ENCODE data around the gene HBB.

DNA sequence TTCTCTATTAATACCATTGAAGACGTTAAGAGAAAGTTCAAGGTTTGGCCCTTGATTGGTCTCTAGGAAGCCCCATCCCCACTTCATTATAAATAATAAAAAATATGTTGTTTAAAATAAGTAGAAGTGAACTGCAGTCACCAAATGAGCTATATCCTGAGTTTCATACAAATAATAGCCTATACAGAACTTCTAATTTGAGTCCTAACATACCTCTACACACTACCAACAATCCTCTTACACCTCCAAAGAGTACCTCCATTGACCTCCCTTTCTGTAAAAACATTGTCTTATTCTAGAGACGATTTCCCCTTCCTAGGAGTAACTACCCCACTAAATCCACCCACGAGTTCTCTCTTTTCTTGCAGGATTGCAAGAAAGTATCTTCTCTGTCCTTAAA is 14.6 kb upstream of the HBB start:
- TF ChIP-seq, protein P1, sequence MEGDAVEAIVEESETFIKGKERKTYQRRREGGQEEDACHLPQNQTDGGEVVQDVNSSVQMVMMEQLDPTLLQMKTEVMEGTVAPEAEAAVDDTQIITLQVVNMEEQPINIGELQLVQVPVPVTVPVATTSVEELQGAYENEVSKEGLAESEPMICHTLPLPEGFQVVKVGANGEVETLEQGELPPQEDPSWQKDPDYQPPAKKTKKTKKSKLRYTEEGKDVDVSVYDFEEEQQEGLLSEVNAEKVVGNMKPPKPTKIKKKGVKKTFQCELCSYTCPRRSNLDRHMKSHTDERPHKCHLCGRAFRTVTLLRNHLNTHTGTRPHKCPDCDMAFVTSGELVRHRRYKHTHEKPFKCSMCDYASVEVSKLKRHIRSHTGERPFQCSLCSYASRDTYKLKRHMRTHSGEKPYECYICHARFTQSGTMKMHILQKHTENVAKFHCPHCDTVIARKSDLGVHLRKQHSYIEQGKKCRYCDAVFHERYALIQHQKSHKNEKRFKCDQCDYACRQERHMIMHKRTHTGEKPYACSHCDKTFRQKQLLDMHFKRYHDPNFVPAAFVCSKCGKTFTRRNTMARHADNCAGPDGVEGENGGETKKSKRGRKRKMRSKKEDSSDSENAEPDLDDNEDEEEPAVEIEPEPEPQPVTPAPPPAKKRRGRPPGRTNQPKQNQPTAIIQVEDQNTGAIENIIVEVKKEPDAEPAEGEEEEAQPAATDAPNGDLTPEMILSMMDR (IDR thresholded peaks at IDR 0.05; ENCODE audit: borderline replicate concordance, extremely low read depth, low read length, poor library complexity, severe bottlenecking), result no peak
- no peak for TF ChIP-seq EZH2 (IDR thresholded peaks at IDR 0.05; ENCODE audit: borderline replicate concordance, low read depth, low read length, severe bottlenecking)

Data from DND-41 (cell line).